ENCODE data around the gene ARMCX2.
"Not testable (repeated sequence)": the region's sequence is repeated elsewhere in the genome, so short reads cannot be mapped to it uniquely, and the experiment has no call there.

ARMCX2 gene

DNA sequence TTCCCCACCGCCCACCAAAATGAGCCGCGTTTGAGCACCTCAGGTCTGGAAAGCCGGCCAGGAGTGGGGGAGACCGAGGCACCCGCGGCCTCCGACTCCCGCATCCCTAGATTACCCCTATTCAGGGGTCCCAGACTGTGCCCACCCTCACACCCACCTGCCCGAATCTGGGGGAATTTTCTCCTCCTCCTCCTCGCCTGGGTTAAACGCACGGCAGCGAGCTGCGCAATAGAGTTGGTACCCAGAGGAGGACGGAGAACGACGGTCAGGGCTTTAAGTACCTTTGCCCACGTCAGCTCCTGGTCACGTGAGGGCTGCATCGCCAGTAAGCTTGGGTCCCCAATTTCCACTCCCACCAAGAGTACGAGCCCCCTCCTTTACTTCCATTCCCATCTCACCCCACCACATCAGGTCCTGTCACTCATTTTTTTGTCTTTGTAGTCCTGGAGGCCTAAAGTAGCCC is at the start of gene ARMCX2:
ARMCX2 (minus strand) TSS at position 250 of the 463 bp plus-strand sequence. CDS start 2,262 bp downstream, outside the sequence.
- peak; percentile 11 for DNase-seq

DNA sequence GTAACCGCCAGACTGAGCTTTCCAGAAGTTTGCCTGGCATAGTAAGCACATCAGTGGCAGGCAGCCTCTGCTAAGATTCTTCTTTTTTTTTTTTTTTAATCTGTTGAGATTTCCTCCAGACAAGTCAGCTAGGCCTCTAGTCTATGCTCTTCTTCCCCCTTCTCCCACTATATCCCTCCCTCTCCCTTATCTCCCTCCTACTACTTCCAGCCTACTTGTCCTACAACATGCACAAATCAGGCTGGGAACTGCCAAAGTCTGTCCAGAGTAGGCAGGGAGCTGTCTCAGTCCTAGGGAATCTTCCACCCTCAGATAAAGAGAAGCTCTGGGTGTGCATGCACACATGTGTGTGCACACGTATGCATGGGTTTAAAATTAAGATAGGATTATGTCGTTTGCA is 49.7 kb upstream of the ARMCX2 start:
- no peak for DNase-seq

DNA sequence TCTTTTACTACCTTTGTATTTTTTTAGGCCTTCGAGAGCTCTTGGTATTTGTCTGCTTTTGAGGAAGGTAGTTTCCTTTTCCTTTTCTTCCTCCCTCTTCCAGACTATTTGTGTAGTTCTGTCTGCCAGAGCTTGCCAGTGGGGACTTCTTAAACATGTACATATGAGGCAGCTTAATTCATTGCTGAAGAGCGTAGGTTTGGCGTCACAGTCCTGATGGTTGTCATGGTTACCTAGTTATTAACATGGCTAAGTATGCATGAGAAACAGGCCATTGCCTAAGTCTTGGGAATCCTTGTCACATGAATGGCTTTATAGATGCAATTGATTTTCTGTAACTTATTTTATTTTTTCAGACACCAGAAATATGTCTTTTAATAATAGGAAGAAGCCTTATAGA is 48.5 kb upstream of the ARMCX2 start:
- no peak for DNase-seq

DNA sequence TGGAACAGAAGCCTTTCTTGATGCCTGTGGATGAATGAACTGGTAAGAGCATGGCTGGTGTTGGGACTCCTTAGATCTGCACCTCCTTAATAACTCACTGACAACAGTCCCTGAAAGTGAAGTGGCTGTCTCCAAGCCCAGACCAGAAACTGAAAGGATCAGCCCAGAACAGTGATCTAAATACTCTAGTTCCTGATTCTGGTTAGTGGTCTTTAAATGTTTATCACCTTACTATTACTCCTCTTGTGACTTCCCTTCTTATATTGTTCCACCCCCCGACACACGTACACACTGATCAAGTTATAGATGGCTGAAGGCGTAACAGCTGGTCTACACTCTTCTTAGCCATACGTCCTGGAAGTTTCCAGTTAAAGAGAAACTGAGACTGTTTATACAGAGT is 33.8 kb upstream of the ARMCX2 start:
- DNase-seq, result no peak

DNA sequence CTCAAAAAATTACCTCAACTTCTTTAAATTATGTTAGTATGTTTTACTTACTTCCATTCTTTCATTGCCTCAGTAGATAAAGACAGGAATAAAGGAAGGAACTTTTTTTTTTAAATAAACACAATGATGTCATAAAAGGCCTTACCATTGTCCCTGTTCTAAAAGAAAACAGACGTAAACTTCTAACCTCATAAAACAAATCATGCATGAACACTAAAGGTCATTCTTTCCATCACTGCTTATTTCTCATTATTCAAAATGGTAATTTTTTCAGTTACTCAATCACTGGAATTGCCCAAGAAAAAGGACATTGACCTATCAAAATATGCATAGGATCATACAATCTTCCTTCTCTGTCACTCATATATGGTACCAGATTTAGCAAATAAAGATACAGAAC is 32.2 kb upstream of the ARMCX2 start:
- DNase-seq, result no peak

DNA sequence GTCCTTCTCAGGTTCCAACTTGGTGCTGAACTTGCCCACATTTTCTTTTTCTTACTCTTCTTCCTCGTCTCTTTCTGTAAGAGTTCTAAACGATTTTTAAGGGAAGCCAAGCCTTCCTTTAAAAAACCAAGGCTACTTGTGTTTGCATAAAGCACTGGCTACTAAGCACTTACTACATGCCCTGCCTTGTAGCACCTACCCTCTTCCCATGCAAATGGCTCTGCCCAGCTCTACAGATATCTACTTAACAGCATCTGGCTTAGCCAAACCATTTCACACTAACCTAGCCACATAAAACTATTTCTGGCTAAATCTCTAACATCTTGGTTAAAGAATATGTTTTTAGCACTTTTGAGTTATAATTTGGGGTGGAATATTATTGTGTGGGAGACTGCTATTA is 26.9 kb upstream of the ARMCX2 start:
- DNase-seq, result no peak

DNA sequence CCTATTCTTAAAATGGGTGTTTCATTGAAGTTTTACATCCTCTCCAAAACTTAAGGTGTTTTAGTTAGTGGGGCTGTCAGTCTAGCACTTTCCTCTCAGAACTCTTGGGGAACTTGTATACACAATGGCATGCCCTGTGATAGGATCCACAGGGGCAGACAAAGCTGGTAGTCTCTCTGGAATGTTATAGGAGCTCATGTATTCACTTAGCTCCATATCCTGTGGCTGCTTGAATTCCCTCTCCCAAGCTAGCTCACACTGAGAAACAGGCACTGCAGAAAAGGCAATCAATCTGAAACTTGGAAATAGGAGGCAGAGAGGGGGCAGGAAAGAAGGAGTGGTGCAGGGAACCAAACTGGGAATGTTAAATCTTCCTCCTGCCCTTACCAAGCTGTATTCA is 26.3 kb upstream of the ARMCX2 start:
- no peak for DNase-seq

DNA sequence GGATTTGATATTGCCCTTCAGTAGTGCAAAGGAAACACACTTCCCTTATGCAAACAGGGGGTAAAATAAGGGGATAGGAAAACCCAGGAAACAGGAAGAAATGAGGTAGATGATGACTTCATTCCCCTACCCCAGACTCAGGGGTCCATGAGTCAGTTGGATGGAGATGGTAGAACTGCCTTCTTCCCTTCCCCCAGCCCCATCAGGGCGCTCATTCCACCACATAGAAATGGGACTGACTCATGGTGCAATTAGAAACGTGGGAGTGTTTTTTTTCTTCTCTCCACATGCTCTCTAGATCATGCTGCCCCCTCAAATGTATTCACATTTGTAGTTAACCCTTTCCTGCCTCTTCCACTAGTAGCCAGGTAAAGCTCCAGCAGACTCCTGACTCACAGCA is 23.1 kb upstream of the ARMCX2 start:
- DNase-seq, result no peak

DNA sequence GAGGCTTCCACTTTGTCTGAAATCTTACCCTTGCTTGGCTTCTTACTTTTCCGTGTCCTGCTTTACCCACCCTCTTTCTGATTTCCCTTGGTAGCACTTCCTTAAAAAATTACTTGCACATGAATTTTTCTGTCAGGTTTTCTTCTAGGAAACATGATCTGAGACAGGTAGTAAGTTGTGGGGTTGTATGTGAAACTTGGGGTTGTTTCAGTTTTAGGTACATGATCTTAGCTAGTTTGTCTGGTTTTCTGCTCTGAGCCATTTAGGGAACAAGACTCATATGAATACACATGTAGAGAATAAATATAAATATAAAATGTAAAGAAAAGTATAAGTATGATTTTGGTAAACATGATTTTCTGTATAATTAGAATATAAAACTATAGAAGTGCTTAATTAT is 17.4 kb upstream of the ARMCX2 start:
- DNase-seq, result no peak

DNA sequence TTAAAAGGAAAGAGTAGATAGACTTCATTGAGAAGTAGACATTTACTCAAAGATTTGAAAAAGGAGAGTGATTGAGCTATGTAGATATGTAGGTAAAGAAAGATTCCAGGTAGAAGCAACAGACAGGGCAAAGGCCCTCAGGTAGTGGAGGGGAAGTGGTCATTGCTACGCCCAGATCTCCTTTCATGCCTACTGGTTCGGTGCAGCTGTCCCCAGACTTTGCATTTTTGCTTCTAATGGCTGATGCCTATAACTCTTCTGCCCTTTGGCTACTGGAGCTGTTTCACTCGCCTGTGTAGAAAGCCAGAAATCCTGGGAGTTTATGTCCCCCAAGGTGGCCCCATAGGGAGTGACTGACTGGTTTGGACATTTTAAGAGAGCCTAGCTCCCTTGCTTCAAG is 16.9 kb upstream of the ARMCX2 start:
- DNase-seq, result no peak

DNA sequence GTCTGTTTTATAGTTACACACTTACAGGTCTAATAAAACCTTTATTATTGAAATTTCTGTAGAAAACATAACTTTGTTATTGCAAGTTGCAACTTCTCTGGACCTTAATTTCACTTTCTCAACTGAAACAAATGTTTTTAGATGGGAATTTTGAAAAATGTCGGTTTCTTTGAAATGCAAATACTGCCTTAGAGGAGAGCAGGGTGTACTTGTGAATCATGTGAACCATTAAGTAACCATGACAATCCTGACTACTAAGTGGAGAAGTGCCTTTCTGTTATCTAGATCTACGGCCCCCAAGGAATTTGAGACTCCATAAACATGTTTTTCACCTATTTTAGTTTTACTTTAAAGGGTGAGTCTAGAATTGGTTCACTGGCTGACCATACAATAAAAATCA is 8.5 kb upstream of the ARMCX2 start:
- DNase-seq, result no peak

DNA sequence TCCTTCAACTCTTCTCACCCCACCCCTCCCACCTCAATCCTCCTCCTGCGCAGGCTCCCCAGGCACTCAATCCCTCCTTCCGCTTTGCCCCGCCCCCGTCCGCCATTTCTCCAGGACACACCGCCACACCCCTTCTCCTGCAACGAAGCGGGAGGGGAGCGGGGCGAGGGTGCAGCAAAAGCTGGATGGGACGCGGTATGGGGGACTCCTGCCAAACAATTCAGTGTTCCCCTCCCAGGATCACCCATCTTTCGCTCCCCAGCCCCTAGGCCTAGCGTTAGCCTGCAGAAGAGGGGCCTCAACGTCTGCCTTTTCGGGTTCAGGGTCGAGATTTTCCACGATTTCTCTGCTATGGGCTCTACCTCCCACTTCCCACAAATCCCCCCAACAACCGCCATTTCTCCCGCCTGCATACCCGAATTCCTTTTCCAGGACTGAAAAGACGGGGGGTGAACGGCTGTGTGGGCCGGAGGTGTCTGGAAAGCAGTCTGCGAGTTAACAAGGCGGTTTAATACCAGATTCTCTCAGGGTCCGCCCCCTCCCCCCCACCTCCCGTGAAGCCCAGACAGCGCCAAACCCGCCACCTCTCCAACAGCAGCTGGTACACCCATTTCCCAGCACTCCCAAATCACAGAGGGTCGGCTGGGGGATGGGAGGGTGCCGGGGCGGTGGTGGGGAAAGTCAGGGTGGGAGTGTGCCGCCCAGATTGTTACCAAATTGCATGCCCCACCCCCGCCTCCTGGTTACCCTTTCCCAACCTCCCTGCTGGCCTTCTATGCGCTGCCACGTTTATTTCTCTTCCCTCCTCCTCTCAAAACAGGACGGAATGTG is 774 bp downstream of the ARMCX2 start:
- peak; percentile 51 for DNase-seq

DNA sequence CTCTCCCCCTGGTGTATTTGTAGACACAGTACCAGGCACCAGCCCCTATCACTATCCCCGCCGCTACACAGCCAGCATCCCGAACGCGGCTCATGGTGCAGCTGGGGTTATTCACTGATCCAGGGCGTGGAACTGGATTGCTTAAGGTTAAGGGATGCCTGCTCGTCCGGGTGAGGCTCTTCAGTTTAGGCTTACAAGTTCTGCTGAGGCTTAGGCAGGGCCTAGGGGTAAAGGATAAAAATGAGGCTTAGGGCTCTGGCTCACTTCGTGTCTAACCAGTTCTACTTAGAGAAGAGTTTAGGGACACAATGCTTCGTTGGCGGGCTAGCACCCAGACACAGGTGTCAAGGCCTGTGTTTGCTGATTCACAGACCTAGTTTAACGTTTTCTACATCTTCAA is 2.2 kb downstream of the ARMCX2 start:
- DNase-seq, result no peak

DNA sequence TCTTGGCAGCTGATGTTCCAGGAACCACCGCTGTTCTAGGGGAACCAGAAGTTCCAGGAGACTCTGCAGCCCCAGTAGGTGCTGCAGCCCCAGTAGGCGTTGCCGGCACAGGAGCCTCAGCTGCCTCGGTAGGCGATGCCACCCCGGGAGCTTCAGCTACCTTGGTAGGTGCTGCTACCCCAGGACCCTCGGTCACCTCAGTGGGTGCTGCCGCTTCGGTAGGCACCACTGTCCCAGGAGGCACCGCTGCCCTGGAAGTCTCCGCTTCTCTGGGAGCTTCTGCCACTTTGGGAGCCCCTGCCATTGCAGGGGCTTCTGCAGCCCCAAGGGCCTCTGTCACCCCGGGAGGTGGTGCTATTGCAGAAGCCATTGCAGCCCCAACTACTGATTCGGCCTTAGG is 2.8 kb downstream of the ARMCX2 start:
- DNase-seq, result no peak

DNA sequence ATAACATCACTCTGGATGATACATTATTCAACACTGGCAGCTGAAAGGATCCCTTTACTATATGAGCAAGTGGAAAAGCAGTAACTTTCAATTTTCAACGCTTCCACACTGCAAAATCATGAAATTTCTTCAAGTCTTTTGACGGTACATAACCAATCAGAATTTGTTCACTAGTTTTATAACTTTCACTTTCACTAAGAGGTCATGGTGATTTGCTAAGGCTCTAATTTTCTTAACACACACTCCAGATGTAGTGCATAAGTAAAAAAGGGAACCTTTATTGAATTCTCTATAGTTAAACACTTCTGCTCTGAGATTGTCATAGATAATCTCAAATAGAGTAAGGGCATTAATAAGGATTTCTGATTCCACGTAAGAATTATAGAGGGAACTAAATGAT is 4.1 kb downstream of the ARMCX2 start:
- DNase-seq, result no peak

DNA sequence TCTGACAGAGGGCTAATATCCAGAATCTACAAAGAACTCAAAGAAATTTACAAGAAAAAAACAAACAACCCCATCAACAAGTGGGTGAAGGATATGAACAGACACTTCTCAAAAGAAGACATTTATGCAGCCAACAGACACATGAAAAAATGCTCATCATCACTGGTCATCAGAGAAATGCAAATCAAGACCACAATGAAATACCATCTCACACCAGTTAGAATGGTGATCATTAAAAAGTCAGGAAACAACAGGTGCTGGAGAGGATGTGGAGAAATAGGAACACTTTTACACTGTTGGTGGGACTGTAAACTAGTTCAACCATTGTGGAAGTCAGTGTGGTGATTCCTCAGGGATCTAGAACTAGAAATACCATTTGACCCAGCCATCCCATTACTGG is 11.9 kb downstream of the ARMCX2 start:
- not testable (repeated sequence) for DNase-seq

DNA sequence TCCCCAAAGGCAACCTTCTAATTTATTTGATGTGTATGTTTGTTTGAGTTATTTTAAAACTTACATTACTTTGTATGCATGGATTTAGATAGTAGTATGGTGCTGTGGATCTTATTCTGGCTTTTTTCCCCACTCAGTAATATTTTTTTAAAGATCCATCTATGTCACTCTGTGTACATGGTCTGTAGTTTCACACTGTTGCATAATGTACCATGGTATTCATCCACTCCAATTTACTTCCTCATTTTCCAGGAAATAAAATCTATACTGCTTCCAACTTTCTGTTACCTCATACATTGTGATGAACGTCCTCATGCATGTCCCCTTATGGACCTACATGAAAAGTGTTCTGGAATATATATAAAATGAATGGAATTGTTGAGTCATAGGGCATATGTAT is 17.6 kb downstream of the ARMCX2 start:
- DNase-seq, result no peak

DNA sequence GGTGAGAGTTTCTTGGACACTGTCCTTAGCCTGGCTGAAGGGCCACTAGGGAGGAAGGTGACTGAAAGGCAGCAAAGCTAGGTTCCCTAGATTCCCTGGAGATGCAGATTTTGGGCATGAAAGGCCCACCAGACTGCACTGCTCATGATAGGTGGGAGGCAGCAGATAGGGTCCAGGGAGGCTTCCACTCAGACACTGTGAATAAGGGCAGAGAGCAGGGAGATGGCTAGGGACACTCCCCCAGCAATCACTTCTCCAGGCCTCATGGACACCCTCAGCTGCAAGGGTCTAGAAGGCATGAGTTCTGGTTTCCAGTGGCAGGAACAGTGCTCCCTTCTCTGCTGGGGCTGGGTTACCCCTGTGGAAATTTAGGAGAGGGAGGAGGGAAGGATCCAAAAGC is 20.1 kb downstream of the ARMCX2 start:
- no peak for DNase-seq

DNA sequence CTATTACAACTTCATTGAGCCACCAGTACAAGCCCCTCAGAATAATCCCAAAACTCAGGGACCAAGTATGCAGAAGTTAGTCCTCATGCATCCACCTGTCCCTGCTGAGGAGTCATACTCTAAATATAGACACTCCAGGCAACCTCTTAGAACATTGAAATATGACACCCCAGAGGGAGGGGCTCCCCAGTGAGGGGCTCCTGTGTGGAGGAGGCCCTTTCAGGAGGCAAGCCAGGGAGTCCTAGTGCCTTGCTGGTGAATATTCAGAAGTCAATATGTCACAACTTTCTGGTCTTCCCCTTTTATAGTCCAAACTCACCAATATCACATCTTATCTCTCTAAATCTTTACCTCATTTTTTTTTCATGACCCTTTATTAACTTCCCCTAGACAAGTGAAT is 40.3 kb downstream of the ARMCX2 start:
- DNase-seq, result no peak

DNA sequence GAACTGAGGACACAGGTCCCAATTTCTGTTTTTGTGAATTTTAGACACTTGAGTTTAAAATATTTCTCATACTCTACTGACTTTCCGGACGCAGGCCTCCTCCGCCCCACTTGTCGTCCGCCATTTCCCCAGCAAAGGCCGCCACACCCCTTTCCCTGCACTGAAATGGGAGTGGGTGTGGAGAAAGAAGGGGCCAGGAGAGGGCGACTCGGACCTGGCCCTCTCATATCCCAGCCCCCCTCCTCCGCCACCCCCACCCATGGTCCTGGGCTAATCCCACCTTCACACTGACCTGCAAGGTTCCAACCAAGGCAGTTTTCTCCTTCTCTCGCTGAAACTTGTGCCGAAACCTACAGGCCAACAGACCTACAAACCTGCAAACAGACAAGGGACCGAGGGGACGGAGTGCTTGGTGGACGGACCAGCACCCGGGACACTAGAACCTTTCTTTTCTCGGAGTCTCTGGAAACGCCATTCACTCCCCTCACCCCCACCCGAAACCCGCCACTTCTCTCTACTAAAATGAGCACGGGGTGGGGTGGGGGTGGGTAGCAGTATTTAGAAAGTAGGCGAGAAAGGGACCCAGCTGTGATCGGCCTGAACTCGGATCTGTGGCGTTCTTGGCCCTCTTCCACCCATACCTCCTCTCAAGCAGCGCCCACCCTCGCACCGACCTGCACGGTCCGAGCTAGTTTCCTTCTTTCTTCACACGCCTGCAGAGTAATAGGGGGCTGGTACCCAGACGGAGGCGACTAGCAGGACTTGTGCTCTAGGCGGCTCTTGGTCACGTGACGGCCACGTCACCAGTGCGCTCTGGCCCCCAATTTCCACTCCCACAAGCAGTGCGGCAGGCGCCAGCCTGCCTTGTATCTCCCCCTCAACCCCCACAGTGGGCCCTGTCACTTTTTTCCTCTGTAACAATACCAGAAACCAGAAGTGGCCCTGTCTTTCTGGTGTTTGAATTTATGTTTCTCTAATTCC is 42.1 kb downstream of the ARMCX2 start, which contains the start of gene ARMCX6:
ARMCX6 (minus strand) TSS at position 790 of the 981 bp plus-strand sequence. CDS start 1,380 bp downstream, outside the sequence.
- DNase-seq, result peak; percentile 80

DNA sequence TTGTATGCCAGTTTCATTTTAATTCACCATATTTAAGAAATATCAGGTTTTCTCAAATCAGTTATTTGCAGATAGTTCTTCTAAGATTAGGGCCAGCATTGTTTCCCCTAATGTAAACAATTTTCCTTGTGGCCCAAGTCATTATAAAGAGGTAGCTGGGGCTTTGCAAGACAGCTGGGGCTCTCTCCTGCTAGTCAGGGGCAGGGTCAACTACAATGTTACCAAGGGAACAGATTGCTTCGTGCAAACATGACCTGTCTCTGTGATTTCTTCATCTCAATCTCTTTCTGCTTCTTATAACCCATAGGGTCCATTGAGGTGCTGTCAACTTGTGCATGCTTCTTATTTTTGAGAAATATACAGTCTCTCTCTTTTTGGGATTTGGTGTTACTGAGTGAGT is 53.9 kb downstream of the ARMCX2 start:
- DNase-seq, result no peak

Data from CD4-positive, alpha-beta T cell treated with Interleukin-12 subunit alpha and Interleukin-12 subunit beta, for 1 hour (primary cell).